Tibial nerve (tissue), 4 donors: ENCODE data around the gene HAVCR2.

Experiments
- CTCF ChIP-seq, 5 experiments: fragments of 200-600 bp in 3 of 5; fragments of 450-650 bp in 2 of 5; sonication (generic) in 3 of 5; IDR thresholded peaks; one replicate each; pipeline ENCODE4 v1.5.1; 2016 to 2019; ENCODE audit warnings: antibody characterized with exemption in 5 of 5, mild to moderate bottlenecking in 3 of 5, moderate library complexity in 2 of 5
- EP300 ChIP-seq, 2 donors: sonication (generic); formaldehyde crosslinking; IDR thresholded peaks; one replicate each; pipeline ENCODE4 v1.6.1; 2017; ENCODE audit warnings: antibody characterized with exemption in 2 of 2, mild to moderate bottlenecking in 1 of 2
- POLR2A ChIP-seq, 2 donors: fragments of 450-650 bp; IDR thresholded peaks; one replicate each; pipeline ENCODE4 v1.6.1; 2017; ENCODE audit warnings: antibody characterized with exemption in 2 of 2, mild to moderate bottlenecking in 2 of 2, moderate library complexity in 2 of 2

- no peak for TF ChIP-seq POLR2A (IDR thresholded peaks at IDR 0.05)
- TF ChIP-seq CTCF (IDR thresholded peaks at IDR 0.05): no peak
- no peak for TF ChIP-seq EP300 (IDR thresholded peaks at IDR 0.05)
These were observed 22.0 kb downstream of the HAVCR2 start for GRCh38 chr5:157086751-157087359.
